ENCODE data around the gene KCNG1.

KCNG1 gene

GRCh38 chr20:51011479-51011878 lies 11.4 kb downstream of the KCNG1 start:
- no peak for DNase-seq

- no peak for DNase-seq
Measured at GRCh38 chr20:51010932-51011331, 12.0 kb downstream of the KCNG1 start.

GRCh38 chr20:51010043-51010365 lies 12.9 kb downstream of the KCNG1 start:
- no peak for DNase-seq

- no peak for DNase-seq
Measured at GRCh38 chr20:51009303-51010042, 13.4 kb downstream of the KCNG1 start.

GRCh38 chr20:51008718-51009117 lies 14.2 kb downstream of the KCNG1 start:
- DNase-seq: no peak

- DNase-seq: no peak
Measured at GRCh38 chr20:51005214-51005613, 17.7 kb downstream of the KCNG1 start.

- no peak for DNase-seq
Measured at GRCh38 chr20:51004781-51005180, 18.1 kb downstream of the KCNG1 start.

GRCh38 chr20:51004305-51004727 lies 18.6 kb downstream of the KCNG1 start:
- DNase-seq: no peak

GRCh38 chr20:51003753-51004152 lies 19.2 kb downstream of the KCNG1 start:
- DNase-seq: no peak

GRCh38 chr20:51002633-51003032 lies 20.3 kb downstream of the KCNG1 start:
- no peak for DNase-seq

GRCh38 chr20:51001430-51002265 lies 21.3 kb downstream of the KCNG1 start:
- DNase-seq: no peak

- no peak for DNase-seq
Measured at GRCh38 chr20:50999355-50999754, 23.6 kb downstream of the KCNG1 start.

GRCh38 chr20:50996901-50997865 lies 25.7 kb downstream of the KCNG1 start:
- DNase-seq: no peak

- DNase-seq: no peak
Measured at GRCh38 chr20:50995506-50995905, 27.4 kb downstream of the KCNG1 start.

GRCh38 chr20:50993876-50994275 lies 29.0 kb downstream of the KCNG1 start:
- no peak for DNase-seq

- no peak for DNase-seq
Measured at GRCh38 chr20:50992733-50993457, 30.0 kb downstream of the KCNG1 start.

GRCh38 chr20:50992336-50992732 lies 30.6 kb downstream of the KCNG1 start:
- DNase-seq: no peak

- DNase-seq: no peak
Measured at GRCh38 chr20:50991076-50991475, 31.8 kb downstream of the KCNG1 start.

GRCh38 chr20:50987493-50988210 lies 35.3 kb downstream of the KCNG1 start:
- peak; percentile 43 for DNase-seq

GRCh38 chr20:50983321-50983720 lies 39.6 kb downstream of the KCNG1 start:
- no peak for DNase-seq

GRCh38 chr20:50982363-50982762 lies 40.5 kb downstream of the KCNG1 start:
- no peak for DNase-seq

- no peak for DNase-seq
Measured at GRCh38 chr20:50981714-50982048, 41.2 kb downstream of the KCNG1 start.
